Femur (tissue), 1 donor: ENCODE data around the gene KCNK7.

ENCODE experiments used
- DNase-seq: peaks from one replicate; pipeline ENCODE4 v3.0.0-alpha.2; 2017

Gene KCNK7

GRCh38 chr11:65625628-65626342 is 30.2 kb upstream of the KCNK7 start:
- DNase-seq: no peak

GRCh38 chr11:65624931-65625627 is 29.5 kb upstream of the KCNK7 start:
- no peak for DNase-seq

DNA sequence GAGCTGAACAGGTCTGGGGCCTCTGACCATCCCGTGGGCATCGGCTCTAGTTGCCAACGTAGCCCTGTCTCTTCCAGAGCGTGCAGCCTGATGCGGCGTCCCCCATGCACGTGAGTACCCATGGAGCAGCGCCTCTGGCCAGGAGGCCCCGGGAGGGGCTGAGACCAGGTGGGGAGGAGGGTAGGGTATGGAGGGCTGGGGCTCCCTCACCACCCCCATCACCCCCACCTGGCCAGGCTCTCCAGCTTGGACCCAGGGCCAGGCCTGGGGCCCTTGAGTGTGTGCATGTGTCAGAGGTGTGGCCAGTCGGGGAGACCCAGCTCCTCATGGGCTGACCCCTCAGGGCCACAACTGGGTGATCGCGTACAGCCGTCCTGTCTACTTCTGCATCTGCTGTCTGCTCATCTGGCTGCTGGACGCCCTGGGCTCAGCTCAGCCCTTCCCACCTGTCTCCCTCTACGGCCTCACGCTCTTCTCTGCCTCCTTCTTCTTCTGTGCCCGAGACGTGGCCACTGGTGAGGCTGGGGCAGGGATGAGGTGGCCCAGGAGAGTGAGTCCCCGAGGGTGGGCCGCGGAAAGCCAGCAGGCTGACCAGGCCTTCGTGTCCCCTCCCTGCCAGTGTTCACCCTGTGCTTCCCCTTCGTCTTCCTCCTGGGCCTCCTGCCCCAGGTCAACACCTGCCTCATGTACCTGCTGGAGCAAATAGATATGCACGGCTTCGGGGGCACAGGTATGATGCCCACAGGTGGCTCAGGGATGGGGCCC is 28.4 kb upstream of the KCNK7 start:
- DNase-seq: no peak

DNA sequence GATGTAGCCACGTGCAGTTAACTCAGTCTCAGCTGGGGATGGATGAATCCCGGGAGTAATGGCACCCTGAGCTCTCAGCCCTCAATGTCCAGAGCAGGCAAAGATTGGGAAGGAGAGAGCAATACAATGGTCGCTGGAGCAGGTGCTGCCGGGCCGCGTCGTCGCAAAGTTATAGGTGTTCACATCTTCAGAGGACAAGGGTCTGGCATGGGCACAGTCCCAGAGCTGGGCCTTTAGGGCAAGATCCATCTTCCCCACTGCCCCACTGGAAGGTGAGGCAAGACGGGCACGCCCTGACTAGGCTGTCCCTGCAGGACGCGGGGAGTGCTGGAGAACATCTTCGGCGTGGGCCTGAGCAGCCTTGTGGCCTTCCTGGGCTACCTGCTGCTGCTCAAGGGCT is 27.6 kb upstream of the KCNK7 start:
- no peak for DNase-seq

- no peak for DNase-seq
Observed at GRCh38 chr11:65622011-65622410, 26.4 kb upstream of the KCNK7 start.

- no peak for DNase-seq
Observed at GRCh38 chr11:65621460-65621859, 25.9 kb upstream of the KCNK7 start.

DNA sequence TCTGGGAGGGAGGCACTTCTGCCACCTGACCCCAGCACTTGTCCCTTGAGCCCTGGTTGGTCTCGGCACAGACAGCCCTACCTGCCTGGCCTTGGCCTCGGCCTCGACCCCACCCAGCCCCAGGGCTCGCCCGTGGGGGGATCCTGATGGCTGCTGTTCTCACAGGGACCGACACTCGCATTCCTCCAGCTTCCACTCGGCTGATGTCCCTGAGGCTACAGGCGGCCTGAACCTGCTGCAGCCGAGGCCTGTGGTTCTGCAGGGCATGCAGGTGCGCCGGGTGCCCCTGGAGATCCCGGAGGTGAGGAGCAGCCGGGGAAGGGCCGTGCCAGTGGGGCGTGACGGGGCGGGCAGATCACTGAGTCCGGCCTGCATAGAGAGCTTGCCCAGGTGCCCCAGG is 25.1 kb upstream of the KCNK7 start:
- DNase-seq: no peak

DNA sequence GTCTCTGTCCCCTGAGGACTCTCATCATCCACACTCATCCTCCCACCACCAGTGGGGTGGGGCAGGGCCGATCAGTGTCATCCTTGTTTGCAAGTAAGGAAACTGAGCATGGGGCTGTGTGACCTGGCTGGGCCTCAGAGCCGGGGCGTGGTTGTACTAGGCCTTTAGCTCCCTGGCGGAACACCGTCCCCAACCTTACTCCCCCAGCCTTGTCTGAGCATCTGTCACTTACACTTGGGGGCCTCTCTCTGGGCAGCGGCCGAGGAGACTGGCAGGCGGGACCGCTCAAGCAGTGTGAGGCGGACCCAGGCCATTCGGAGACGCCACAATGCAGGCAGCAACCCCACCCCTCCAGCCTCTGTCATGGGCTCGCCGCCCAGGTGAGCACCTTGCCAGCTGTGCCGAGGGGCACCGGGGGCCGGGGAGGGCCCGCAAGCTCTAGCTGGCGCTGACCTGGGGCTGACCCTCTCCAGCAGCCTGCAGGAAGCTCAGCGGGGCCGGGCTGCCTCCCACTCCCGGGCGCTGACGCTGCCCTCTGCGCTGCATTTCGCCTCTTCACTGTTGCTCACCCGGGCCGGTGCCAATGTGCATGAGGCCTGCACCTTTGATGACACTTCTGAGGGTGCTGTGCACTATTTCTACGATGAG is 23.8 kb upstream of the KCNK7 start:
- no peak for DNase-seq

DNA sequence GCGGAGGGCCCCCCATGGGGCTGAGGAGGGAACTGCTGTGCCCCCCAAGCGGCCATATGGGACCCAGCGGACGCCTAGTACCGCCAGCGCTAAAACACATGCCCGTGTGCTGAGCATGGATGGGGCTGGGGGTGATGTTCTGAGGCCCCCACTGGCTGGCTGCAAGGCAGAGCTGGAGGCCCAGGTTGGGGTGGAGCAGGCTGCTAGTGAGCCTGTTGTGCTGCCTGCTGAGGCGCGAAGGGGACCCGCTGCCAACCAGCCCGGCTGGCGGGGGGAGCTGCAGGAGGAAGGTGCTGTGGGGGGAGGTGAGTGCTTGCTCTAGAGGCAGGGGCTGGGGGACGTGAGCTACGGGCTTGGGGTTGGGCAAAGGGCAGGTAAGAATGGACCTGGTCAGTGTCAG is 23.2 kb upstream of the KCNK7 start:
- DNase-seq: no peak

DNA sequence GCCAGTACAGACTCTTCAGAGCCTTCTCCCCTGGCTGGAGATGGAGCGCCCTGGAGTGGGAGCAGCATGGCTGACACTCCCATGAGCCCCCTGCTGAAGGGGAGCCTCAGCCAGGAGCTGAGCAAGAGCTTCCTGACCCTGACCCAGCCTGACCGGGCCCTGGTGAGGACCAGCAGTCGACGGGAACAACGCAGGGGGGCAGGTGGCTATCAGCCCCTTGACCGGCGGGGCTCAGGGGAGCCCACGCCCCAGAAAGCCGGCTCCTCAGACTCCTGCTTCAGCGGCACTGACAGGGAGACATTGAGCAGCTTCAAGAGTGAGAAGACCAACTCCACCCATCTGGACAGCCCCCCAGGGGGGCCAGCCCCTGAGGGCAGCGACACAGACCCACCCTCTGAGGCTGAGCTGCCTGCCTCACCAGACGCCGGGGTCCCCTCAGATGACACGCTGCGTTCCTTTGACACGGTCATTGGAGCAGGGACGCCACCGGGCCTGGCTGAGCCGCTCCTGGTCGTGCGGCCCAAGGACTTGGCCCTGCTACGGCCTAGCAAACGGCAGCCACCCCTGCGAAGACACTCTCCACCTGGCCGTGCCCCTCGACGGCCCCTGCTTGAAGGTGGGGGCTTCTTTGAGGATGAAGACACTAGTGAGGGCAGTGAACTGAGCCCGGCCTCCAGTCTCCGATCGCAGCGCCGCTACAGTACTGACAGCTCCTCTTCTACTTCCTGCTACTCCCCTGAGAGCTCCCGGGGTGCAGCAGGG is 22.6 kb upstream of the KCNK7 start:
- no peak for DNase-seq

DNA sequence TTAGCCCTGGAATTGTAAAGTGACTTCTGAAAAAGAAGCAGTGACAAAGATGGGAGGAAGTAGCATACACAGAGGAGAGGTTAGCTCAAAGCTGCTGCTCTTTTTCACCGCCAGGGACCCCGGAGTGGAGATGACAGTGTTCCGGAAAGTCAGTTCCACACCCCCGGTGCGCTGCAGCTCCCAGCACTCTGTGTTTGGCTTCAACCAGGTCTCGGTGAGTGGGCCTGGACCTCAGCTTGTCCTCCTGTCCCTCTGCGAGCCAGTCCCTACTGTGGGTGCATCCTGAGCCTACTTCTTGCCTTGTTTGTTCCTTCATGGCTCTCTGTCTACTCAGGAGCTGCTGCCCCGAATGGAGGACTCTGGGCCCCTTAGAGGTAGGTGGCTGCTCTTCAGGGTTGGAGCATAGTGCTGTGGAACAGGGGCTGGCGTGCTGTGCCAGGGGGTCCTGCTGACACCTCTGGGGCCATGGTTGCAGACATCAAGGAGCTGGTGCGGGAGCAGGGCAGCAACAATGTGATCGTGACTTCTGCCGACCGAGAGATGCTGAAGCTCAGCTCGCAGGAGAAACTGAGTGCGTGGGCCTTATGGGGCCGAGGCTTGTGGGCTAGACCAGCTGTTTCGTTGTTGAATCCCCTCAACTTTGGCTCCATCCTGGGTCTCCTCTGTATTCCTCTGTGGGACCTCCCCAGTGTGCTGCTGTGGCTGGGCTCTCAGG is 21.7 kb upstream of the KCNK7 start:
- DNase-seq: no peak

- no peak for DNase-seq
Observed at GRCh38 chr11:65616575-65617001, 21.0 kb upstream of the KCNK7 start.

- no peak for DNase-seq
Observed at GRCh38 chr11:65615950-65616574, 20.5 kb upstream of the KCNK7 start.

- DNase-seq: peak; percentile 100
Observed at GRCh38 chr11:65615229-65615949, 19.8 kb upstream of the KCNK7 start, which contains the start of gene PCNX3. TSS of gene PCNX3 (plus strand) at chr11:65615776. CDS start at chr11:65616312, 536 bp downstream.

GRCh38 chr11:65613091-65613928 is 17.7 kb upstream of the KCNK7 start:
- no peak for DNase-seq

- no peak for DNase-seq
Observed at GRCh38 chr11:65612691-65613090, 17.1 kb upstream of the KCNK7 start.

- no peak for DNase-seq
Observed at GRCh38 chr11:65611758-65612603, 16.4 kb upstream of the KCNK7 start.

GRCh38 chr11:65611028-65611757 is 15.6 kb upstream of the KCNK7 start:
- DNase-seq: no peak
